H1 (cell line): Measurements from ENCODE around the gene MACROD1. TPM values are rescaled to one million over a fixed set of nuclear protein-coding genes. Genes with fewer than 3 reads are reported as not detected.

Source experiments
- CTCF ChIA-PET: fragments of 300-600 bp; sonication (Branson Sonifier 250); formaldehyde crosslinking; loops from one replicate; lab custom pipeline; 2021; ENCODE audit not compliant: partially characterized antibody; lab: Charles Lee
- POLR2A ChIA-PET: fragments of 300-600 bp; sonication (Branson Sonifier 250); formaldehyde crosslinking; loops from one replicate; lab custom pipeline; 2021; ENCODE audit warnings: inconsistent platforms; ENCODE audit not compliant: partially characterized antibody; lab: Charles Lee
- DNase-seq, 2 experiments: peaks; one replicate each; pipeline versions ENCODE4 v3.0.0 to v3.0.0-alpha.2; 2010 to 2022; ENCODE audit warnings: low spot score in 2 of 2, low read depth in 1 of 2, mixed read lengths in 1 of 2
- FAIRE-seq: peaks from 2 replicates; lab custom pipeline; 2011; peaks lifted over from hg19 to GRCh38; lab: Jason Lieb, UNC
- H2AFZ ChIP-seq: 2 replicates; pipeline ENCODE4 v1.8.1; 2012; ENCODE audit warnings: low read length, inconsistent platforms
- H2AK5ac ChIP-seq: 2 replicates; pipeline ENCODE4 v1.6.1; 2013; ENCODE audit warnings: low read depth, low read length
- H2BK120ac ChIP-seq: replicated peaks from 2 replicates; pipeline ENCODE3; 2013; ENCODE audit warnings: low read depth, low read length, inconsistent platforms
- H2BK12ac ChIP-seq: 2 replicates; pipeline ENCODE4 v1.6.1; 2013; ENCODE audit warnings: low read depth, low read length
- H2BK15ac ChIP-seq: 2 replicates; pipeline ENCODE4 v1.6.1; 2013; ENCODE audit warnings: low read length
- H2BK20ac ChIP-seq: 2 replicates; pipeline ENCODE4 v1.6.1; 2013; ENCODE audit warnings: low read length
- H2BK5ac ChIP-seq: 2 replicates; pipeline ENCODE4 v1.6.1; 2013; ENCODE audit warnings: low read depth, low read length
- H3K14ac ChIP-seq: 2 replicates; pipeline ENCODE4 v1.6.1; 2013; ENCODE audit warnings: inconsistent platforms; ENCODE audit not compliant: insufficient read length
- H3K18ac ChIP-seq: 2 replicates; pipeline ENCODE4 v1.6.1; 2013; ENCODE audit warnings: low read length; ENCODE audit errors: extremely low read depth
- H3K23ac ChIP-seq: 2 replicates; pipeline ENCODE4 v1.6.1; 2013; ENCODE audit warnings: inconsistent platforms; ENCODE audit not compliant: insufficient read length
- H3K23me2 ChIP-seq: 2 replicates; pipeline ENCODE4 v1.6.1; 2013; ENCODE audit warnings: low read depth, low read length
- H3K27ac ChIP-seq: 2 replicates; pipeline ENCODE4 v1.6.1; 2011; ENCODE audit warnings: low read depth, low read length, inconsistent platforms
- H3K27me3 ChIP-seq, 4 experiments: replicated peaks in 1 of 4; 1 replicate in 1 of 4; 2 replicates in 3 of 4; pipeline versions ENCODE4 v1.6.1 to v1.8.1; 2011 to 2013; ENCODE audit warnings: low read length in 3 of 4, mild to moderate bottlenecking in 3 of 4, inconsistent platforms in 2 of 4, mixed read lengths in 2 of 4, moderate library complexity in 1 of 4; ENCODE audit not compliant: control insufficient read depth in 3 of 4, insufficient read depth in 3 of 4; ENCODE audit errors: extremely low read depth in 1 of 4
- H3K36me3 ChIP-seq, 4 experiments: 2 replicates each; pipeline versions ENCODE4 v1.6.1 to v1.8.1; 2011 to 2013; ENCODE audit warnings: mild to moderate bottlenecking in 4 of 4, low read length in 3 of 4, moderate library complexity in 2 of 4, control low read depth in 1 of 4, inconsistent platforms in 1 of 4; ENCODE audit not compliant: insufficient read depth in 4 of 4, control insufficient read depth in 2 of 4
- H3K4ac ChIP-seq: replicated peaks from 2 replicates; pipeline ENCODE3; 2013; ENCODE audit warnings: low read length, low read depth, mixed read lengths, inconsistent platforms; ENCODE audit not compliant: insufficient read length
- H3K4me1 ChIP-seq, 4 experiments: replicated peaks in 1 of 4; 1 replicate in 1 of 4; 2 replicates in 3 of 4; pipeline versions ENCODE4 v1.6.1 to v1.8.1; 2011 to 2013; ENCODE audit warnings: low read length in 3 of 4, inconsistent platforms in 2 of 4, mixed read lengths in 1 of 4; ENCODE audit not compliant: insufficient read depth in 4 of 4, control insufficient read depth in 3 of 4
- H3K4me2 ChIP-seq, 2 experiments: 2 replicates each; pipeline versions ENCODE4 v1.6.1 to v1.8.1; 2011 to 2013; ENCODE audit warnings: low read depth in 2 of 2, low read length in 2 of 2, control low read depth in 1 of 2, inconsistent platforms in 1 of 2, mild to moderate bottlenecking in 1 of 2; ENCODE audit not compliant: insufficient read depth in 1 of 2
- H3K4me3 ChIP-seq, 4 experiments: fragments of 200-600, 300-600 bp in 1 of 4; sonication (generic), shearing (Covaris generic), sonication (Bioruptor Twin) in 1 of 4; 2 replicates each; pipeline versions ENCODE4 v1.5.1 to v1.8.1; 2011 to 2016; ENCODE audit warnings: low read length in 4 of 4, low read depth in 3 of 4, control low read depth in 2 of 4, inconsistent platforms in 2 of 4, mild to moderate bottlenecking in 2 of 4, mixed read lengths in 1 of 4, moderate library complexity in 1 of 4; ENCODE audit not compliant: insufficient read depth in 2 of 4; ENCODE audit errors: extremely low read depth in 1 of 4
- H3K56ac ChIP-seq: replicated peaks from 2 replicates; pipeline ENCODE3; 2013; ENCODE audit warnings: low read depth, mild to moderate bottlenecking, mixed read lengths, low read length, inconsistent platforms; ENCODE audit not compliant: insufficient read length
- H3K79me1 ChIP-seq: 2 replicates; pipeline ENCODE4 v1.6.1; 2013; ENCODE audit warnings: low read depth, low read length, control low read depth
- H3K79me2 ChIP-seq, 2 experiments: 2 replicates each; pipeline versions ENCODE4 v1.6.1 to v1.8.1; 2012 to 2013; ENCODE audit warnings: low read length in 2 of 2, mild to moderate bottlenecking in 2 of 2, inconsistent platforms in 1 of 2; ENCODE audit not compliant: insufficient read depth in 2 of 2, control insufficient read depth in 1 of 2
- H3K9ac ChIP-seq, 4 experiments: replicated peaks in 1 of 4; 1 replicate in 1 of 4; 2 replicates in 3 of 4; pipeline versions ENCODE4 v1.6.1 to v1.8.1; 2011 to 2013; ENCODE audit warnings: low read depth in 3 of 4, low read length in 3 of 4, control low read depth in 2 of 4, mild to moderate bottlenecking in 2 of 4, moderate library complexity in 2 of 4, inconsistent platforms in 1 of 4; ENCODE audit errors: extremely low read depth in 1 of 4
- H3K9me3 ChIP-seq, 2 experiments: 2 replicates each; pipeline versions ENCODE4 v1.6.1 to v1.8.1; 2012 to 2013; ENCODE audit warnings: mild to moderate bottlenecking in 2 of 2, moderate library complexity in 2 of 2, control low read depth in 1 of 2, inconsistent platforms in 1 of 2, low read depth in 1 of 2, low read length in 1 of 2, mixed read lengths in 1 of 2; ENCODE audit not compliant: insufficient read depth in 2 of 2
- H4K20me1 ChIP-seq, 2 experiments: replicated peaks in 1 of 2; 2 replicates each; pipeline versions ENCODE3 to v1.8.1; 2011 to 2013; ENCODE audit warnings: inconsistent platforms in 2 of 2, low read length in 2 of 2, mild to moderate bottlenecking in 1 of 2; ENCODE audit not compliant: insufficient read depth in 2 of 2, control insufficient read depth in 1 of 2
- H4K5ac ChIP-seq: 2 replicates; pipeline ENCODE4 v1.6.1; 2013; ENCODE audit warnings: low read length, low read depth, mixed read lengths, inconsistent platforms; ENCODE audit not compliant: insufficient read length
- H4K8ac ChIP-seq: 2 replicates; pipeline ENCODE4 v1.8.0; 2013; ENCODE audit warnings: mild to moderate bottlenecking, moderate library complexity, low read length, inconsistent platforms; ENCODE audit not compliant: insufficient read depth; ENCODE audit errors: extremely low read depth
- H4K91ac ChIP-seq: replicated peaks from 2 replicates; pipeline ENCODE3; 2013; ENCODE audit warnings: low read length, mixed read lengths, inconsistent platforms; ENCODE audit not compliant: insufficient read length
- BRCA1 ChIP-seq: IDR thresholded peaks from 2 replicates; pipeline ENCODE4 v1.6.1; 2012; ENCODE audit warnings: low read depth, low read length, improper control_type of control experiment
- CBX8 ChIP-seq: fragments of 300-800, 300-1000 bp; sonication (generic); IDR thresholded peaks from 2 replicates; pipeline ENCODE4 v1.7.1; 2016; ENCODE audit warnings: low read depth, low read length, borderline replicate concordance
- E2F6 ChIP-seq: IDR thresholded peaks from 2 replicates; pipeline ENCODE4 v1.6.1; 2012; ENCODE audit warnings: inconsistent platforms
- EP300 ChIP-seq, 2 experiments: IDR thresholded peaks; 1 replicate in 1 of 2; 2 replicates in 1 of 2; pipeline ENCODE4 v1.6.1; 2011 to 2012; ENCODE audit warnings: low read depth in 2 of 2, low read length in 2 of 2, mild to moderate bottlenecking in 2 of 2, borderline replicate concordance in 1 of 2, inconsistent platforms in 1 of 2, moderate library complexity in 1 of 2
- NANOG ChIP-seq: IDR thresholded peaks from 2 replicates; pipeline ENCODE4 v1.6.1; 2011; ENCODE audit warnings: low read length, low read depth, mild to moderate bottlenecking, inconsistent platforms; ENCODE audit not compliant: insufficient read depth, poor library complexity, severe bottlenecking
- RAD21 ChIP-seq, 2 experiments: IDR thresholded peaks in 1 of 2; conservative IDR thresholded peaks in 1 of 2; 2 replicates each; pipeline ENCODE4 v1.6.1; 2011; ENCODE audit warnings: low read depth in 2 of 2, low read length in 2 of 2, improper control_type of control experiment in 1 of 2, inconsistent platforms in 1 of 2, mild to moderate bottlenecking in 1 of 2, moderate library complexity in 1 of 2
- RXRA ChIP-seq: IDR thresholded peaks from 2 replicates; pipeline ENCODE4 v1.6.1; 2011; ENCODE audit warnings: low read depth, mild to moderate bottlenecking, low read length, moderate library complexity; ENCODE audit not compliant: insufficient read depth
- SIN3A ChIP-seq, 2 experiments: IDR thresholded peaks in 1 of 2; conservative IDR thresholded peaks in 1 of 2; 2 replicates each; pipeline ENCODE4 v1.6.1; 2011 to 2012; ENCODE audit warnings: low read length in 2 of 2, improper control_type of control experiment in 1 of 2, low read depth in 1 of 2, mild to moderate bottlenecking in 1 of 2
- SRF ChIP-seq: IDR thresholded peaks from 2 replicates; pipeline ENCODE4 v1.6.1; 2011; ENCODE audit warnings: mild to moderate bottlenecking, low read depth, low read length, moderate library complexity
- WGBS, 2 experiments: shearing (Covaris generic) in 1 of 2; methylation state at CpG; one replicate each; pipeline versions ENCODE4 v1.1.6 to v1.1.7; 2013 to 2015; ENCODE audit warnings: low lambda C conversion rate in 2 of 2, mixed read lengths in 2 of 2, inconsistent platforms in 1 of 2, low coverage in 1 of 2, missing lambda C conversion rate in 1 of 2; ENCODE audit not compliant: insufficient replicate concordance in 2 of 2, insufficient coverage in 1 of 2, insufficient read length in 1 of 2; ENCODE audit errors: extremely low coverage in 1 of 2, missing lambda C conversion rate in 1 of 2; 5-methylcytosine and 5-hydroxymethylcytosine counted together
- polyA plus RNA-seq, 7 experiments: library from polyadenylated mRNA; depleted of rRNA in 3 of 7; stranded (reverse) in 5 of 7; unstranded in 2 of 7; fragments of >200 nt in 5 of 7; fragments of 200-250 nt in 2 of 7; gene quantifications; 1 replicate in 5 of 7; 2 replicates in 1 of 7; 4 replicates in 1 of 7; pipeline versions ENCODE4 v1.2.1 to v1.2.3, GENCODE V29; 2011 to 2013; ENCODE audit warnings: missing spikeins in 2 of 7, mixed read lengths in 2 of 7
- total RNA-seq: library from RNA; stranded (reverse); fragmentation: NEBNext Ultra II Directional; extraction: Animal tissue kit (Norgen Biotek cat#: 25700); gene quantifications from 2 replicates; pipeline ENCODE4 v1.2.1, GENCODE V29; 2021

MACROD1 gene
- total and polyA plus RNA-seq, 2 of the 8 experiments (the other 6 are each of a cell fraction or from before 2014, with no cell fraction given) = 19.5 to 34.1 TPM

GRCh38 chr11:64099436-64099835 lies 66.5 kb downstream of the MACROD1 start:
- Histone ChIP-seq H2BK120ac (no peak overlapping the region), H3K27me3 (peaks cover 2 to 58% (median 38%) of the 10 kb centered on the region in 4 experiments), H3K23me2 (peaks cover 7% of the 10 kb centered on the region; the same call in 1 of the 2 replicates), H2AFZ (no peak overlapping the region), H3K9ac (no peak overlapping the region), H2BK5ac (no peak overlapping the region), H2BK12ac (no peak overlapping the region), H2BK15ac (no peak overlapping the region), H4K8ac (no peak overlapping the region), H4K5ac (no peak overlapping the region), H3K23ac (no peak overlapping the region), H3K4me1 (no peaks in the 10 kb centered on the region; a peak in 3 of 7 replicates), H3K56ac (no peak overlapping the region), H3K18ac (no peak overlapping the region), H3K79me1 (no peaks in the 10 kb centered on the region; the same call in 1 of the 2 replicates), H3K4me3 (no peak overlapping the region), H3K4ac (no peak overlapping the region), H4K91ac (no peak overlapping the region), H3K79me2 (no peaks in the 10 kb centered on the region), H3K9me3 (no peaks in the 10 kb centered on the region), H4K20me1 (peaks cover 10 to 37% of the 10 kb centered on the region in 2 experiments), H3K27ac (no peak overlapping the region), H3K14ac (no peak overlapping the region), H2BK20ac (no peak overlapping the region), H3K4me2 (no peak overlapping the region), H3K36me3 (no peaks in the 10 kb centered on the region), H2AK5ac (no peak overlapping the region)
- no peak for DNase-seq
- POLR2A ChIA-PET = no interaction called here
- TF ChIP-seq EP300 (IDR thresholded peaks at IDR 0.05; ENCODE audit: borderline replicate concordance in 1 of 2, low read depth in 2 of 2, low read length in 2 of 2) (no peak), CBX8 (no peak), NANOG (no peak), SRF (no peak), BRCA1 (no peak), E2F6 (no peak), RAD21 (IDR thresholded peaks at IDR 0.05 in 1 of 2, conservative IDR thresholded peaks at IDR 0.05 in 1 of 2; ENCODE audit: low read depth in 2 of 2, low read length in 2 of 2) (no peak), SIN3A (conservative IDR thresholded peaks at IDR 0.05 in 1 of 2, IDR thresholded peaks at IDR 0.05 in 1 of 2; ENCODE audit: low read depth in 1 of 2, low read length in 2 of 2) (no peak), RXRA (no peak)
- FAIRE-seq = no peak
- CTCF ChIA-PET = interaction anchor here (0.7 to 9.3 kb wide), 9 partner anchors 11 to 100 kb away, joined by 3 to 126 read pairs (median 4); no protein-coding TSS in a partner anchor
- WGBS, 2 experiments = 83 to 100% methylated on average over 4 of the region's 4 CpGs
